Ovary (tissue), 3 donors: ENCODE data around the gene RCOR2.

Experiments
- POLR2A ChIP-seq: fragments of 450-650 bp; IDR thresholded peaks from one replicate; pipeline ENCODE4 v1.6.1; 2017; ENCODE audit warnings: antibody characterized with exemption, mild to moderate bottlenecking, moderate library complexity
- TF ChIP-seq, protein P1 (sequence below), 3 donors: fragments of 450-650 bp in 2 of 3; fragments of 200-600 bp in 1 of 3; IDR thresholded peaks; one replicate each; pipeline versions ENCODE4 v1.5.1 to v1.8.0; 2016 to 2022; ENCODE audit warnings: antibody characterized with exemption in 3 of 3, mild to moderate bottlenecking in 1 of 3
- donor health status: DM: no; HTN: no; CAD: no.

DNA sequence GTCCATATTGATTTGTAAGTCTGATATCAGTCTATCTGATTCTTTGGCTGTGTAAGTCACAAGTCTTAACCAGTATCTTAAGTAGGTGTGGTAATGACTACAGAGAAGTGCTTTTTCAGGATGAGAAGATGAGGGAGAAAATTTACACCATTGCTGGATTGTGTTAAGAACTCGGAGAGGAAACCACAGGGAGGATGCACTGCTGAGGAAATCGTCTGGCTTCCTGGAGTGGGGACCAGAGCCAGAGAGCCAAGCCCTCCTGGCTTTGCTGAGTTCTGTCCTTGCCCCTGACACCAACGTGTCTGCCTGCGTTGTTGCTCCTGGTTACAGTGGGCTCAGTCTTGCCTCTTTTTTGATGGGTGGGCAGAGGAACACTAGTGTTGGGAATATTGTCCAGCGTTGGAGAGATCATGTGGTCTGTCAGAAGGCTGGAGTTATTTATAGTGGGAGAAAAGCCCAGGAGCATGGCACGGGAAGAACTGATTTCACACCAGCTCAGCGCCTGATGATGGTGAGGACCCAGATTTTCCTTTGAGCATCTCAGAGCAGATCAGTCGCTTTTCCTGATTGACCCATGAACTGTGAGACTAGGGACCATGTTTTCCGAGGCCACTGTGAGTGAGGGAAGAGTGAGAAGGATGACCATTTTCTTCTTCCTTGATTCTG is 48.4 kb downstream of the RCOR2 start:
- TF ChIP-seq, protein P1, sequence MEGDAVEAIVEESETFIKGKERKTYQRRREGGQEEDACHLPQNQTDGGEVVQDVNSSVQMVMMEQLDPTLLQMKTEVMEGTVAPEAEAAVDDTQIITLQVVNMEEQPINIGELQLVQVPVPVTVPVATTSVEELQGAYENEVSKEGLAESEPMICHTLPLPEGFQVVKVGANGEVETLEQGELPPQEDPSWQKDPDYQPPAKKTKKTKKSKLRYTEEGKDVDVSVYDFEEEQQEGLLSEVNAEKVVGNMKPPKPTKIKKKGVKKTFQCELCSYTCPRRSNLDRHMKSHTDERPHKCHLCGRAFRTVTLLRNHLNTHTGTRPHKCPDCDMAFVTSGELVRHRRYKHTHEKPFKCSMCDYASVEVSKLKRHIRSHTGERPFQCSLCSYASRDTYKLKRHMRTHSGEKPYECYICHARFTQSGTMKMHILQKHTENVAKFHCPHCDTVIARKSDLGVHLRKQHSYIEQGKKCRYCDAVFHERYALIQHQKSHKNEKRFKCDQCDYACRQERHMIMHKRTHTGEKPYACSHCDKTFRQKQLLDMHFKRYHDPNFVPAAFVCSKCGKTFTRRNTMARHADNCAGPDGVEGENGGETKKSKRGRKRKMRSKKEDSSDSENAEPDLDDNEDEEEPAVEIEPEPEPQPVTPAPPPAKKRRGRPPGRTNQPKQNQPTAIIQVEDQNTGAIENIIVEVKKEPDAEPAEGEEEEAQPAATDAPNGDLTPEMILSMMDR (IDR thresholded peaks at IDR 0.05) = no peak
- TF ChIP-seq POLR2A = no peak
